H1 (cell line): ENCODE measurements around the gene ARL6IP4. TPM values are rescaled to one million over a fixed set of nuclear protein-coding genes. Genes with fewer than 3 reads are reported as not detected.
A peak's percentile ranks its signal among the peaks of the same experiment; 100 is the strongest.

Source experiments
- CTCF ChIA-PET: fragments of 300-600 bp; sonication (Branson Sonifier 250); formaldehyde crosslinking; loops from one replicate; lab custom pipeline; 2021; ENCODE audit not compliant: partially characterized antibody; lab: Charles Lee
- POLR2A ChIA-PET: fragments of 300-600 bp; sonication (Branson Sonifier 250); formaldehyde crosslinking; loops from one replicate; lab custom pipeline; 2021; ENCODE audit warnings: inconsistent platforms; ENCODE audit not compliant: partially characterized antibody; lab: Charles Lee
- DNase-seq, 2 experiments: peaks; one replicate each; pipeline versions ENCODE4 v3.0.0 to v3.0.0-alpha.2; 2010 to 2022; ENCODE audit warnings: low spot score in 2 of 2, low read depth in 1 of 2, mixed read lengths in 1 of 2
- FAIRE-seq: peaks from 2 replicates; lab custom pipeline; 2011; peaks lifted over from hg19 to GRCh38; lab: Jason Lieb, UNC
- H2AFZ ChIP-seq: 2 replicates; pipeline ENCODE4 v1.8.1; 2012; ENCODE audit warnings: low read length, inconsistent platforms
- H2AK5ac ChIP-seq: 2 replicates; pipeline ENCODE4 v1.6.1; 2013; ENCODE audit warnings: low read depth, low read length
- H2BK120ac ChIP-seq: replicated peaks from 2 replicates; pipeline ENCODE3; 2013; ENCODE audit warnings: low read depth, low read length, inconsistent platforms
- H2BK12ac ChIP-seq: 2 replicates; pipeline ENCODE4 v1.6.1; 2013; ENCODE audit warnings: low read depth, low read length
- H2BK15ac ChIP-seq: 2 replicates; pipeline ENCODE4 v1.6.1; 2013; ENCODE audit warnings: low read length
- H2BK20ac ChIP-seq: 2 replicates; pipeline ENCODE4 v1.6.1; 2013; ENCODE audit warnings: low read length
- H2BK5ac ChIP-seq: 2 replicates; pipeline ENCODE4 v1.6.1; 2013; ENCODE audit warnings: low read depth, low read length
- H3K14ac ChIP-seq: 2 replicates; pipeline ENCODE4 v1.6.1; 2013; ENCODE audit warnings: inconsistent platforms; ENCODE audit not compliant: insufficient read length
- H3K18ac ChIP-seq: 2 replicates; pipeline ENCODE4 v1.6.1; 2013; ENCODE audit warnings: low read length; ENCODE audit errors: extremely low read depth
- H3K23ac ChIP-seq: 2 replicates; pipeline ENCODE4 v1.6.1; 2013; ENCODE audit warnings: inconsistent platforms; ENCODE audit not compliant: insufficient read length
- H3K23me2 ChIP-seq: 2 replicates; pipeline ENCODE4 v1.6.1; 2013; ENCODE audit warnings: low read depth, low read length
- H3K27ac ChIP-seq: 2 replicates; pipeline ENCODE4 v1.6.1; 2011; ENCODE audit warnings: low read depth, low read length, inconsistent platforms
- H3K27me3 ChIP-seq, 4 experiments: replicated peaks in 1 of 4; 1 replicate in 1 of 4; 2 replicates in 3 of 4; pipeline versions ENCODE4 v1.6.1 to v1.8.1; 2011 to 2013; ENCODE audit warnings: low read length in 3 of 4, mild to moderate bottlenecking in 3 of 4, inconsistent platforms in 2 of 4, mixed read lengths in 2 of 4, moderate library complexity in 1 of 4; ENCODE audit not compliant: control insufficient read depth in 3 of 4, insufficient read depth in 3 of 4; ENCODE audit errors: extremely low read depth in 1 of 4
- H3K36me3 ChIP-seq, 4 experiments: 2 replicates each; pipeline versions ENCODE4 v1.6.1 to v1.8.1; 2011 to 2013; ENCODE audit warnings: mild to moderate bottlenecking in 4 of 4, low read length in 3 of 4, moderate library complexity in 2 of 4, control low read depth in 1 of 4, inconsistent platforms in 1 of 4; ENCODE audit not compliant: insufficient read depth in 4 of 4, control insufficient read depth in 2 of 4
- H3K4ac ChIP-seq: replicated peaks from 2 replicates; pipeline ENCODE3; 2013; ENCODE audit warnings: low read length, low read depth, mixed read lengths, inconsistent platforms; ENCODE audit not compliant: insufficient read length
- H3K4me1 ChIP-seq, 4 experiments: replicated peaks in 1 of 4; 1 replicate in 1 of 4; 2 replicates in 3 of 4; pipeline versions ENCODE4 v1.6.1 to v1.8.1; 2011 to 2013; ENCODE audit warnings: low read length in 3 of 4, inconsistent platforms in 2 of 4, mixed read lengths in 1 of 4; ENCODE audit not compliant: insufficient read depth in 4 of 4, control insufficient read depth in 3 of 4
- H3K4me2 ChIP-seq, 2 experiments: 2 replicates each; pipeline versions ENCODE4 v1.6.1 to v1.8.1; 2011 to 2013; ENCODE audit warnings: low read depth in 2 of 2, low read length in 2 of 2, control low read depth in 1 of 2, inconsistent platforms in 1 of 2, mild to moderate bottlenecking in 1 of 2; ENCODE audit not compliant: insufficient read depth in 1 of 2
- H3K4me3 ChIP-seq, 4 experiments: fragments of 200-600, 300-600 bp in 1 of 4; sonication (generic), shearing (Covaris generic), sonication (Bioruptor Twin) in 1 of 4; 2 replicates each; pipeline versions ENCODE4 v1.5.1 to v1.8.1; 2011 to 2016; ENCODE audit warnings: low read length in 4 of 4, low read depth in 3 of 4, control low read depth in 2 of 4, inconsistent platforms in 2 of 4, mild to moderate bottlenecking in 2 of 4, mixed read lengths in 1 of 4, moderate library complexity in 1 of 4; ENCODE audit not compliant: insufficient read depth in 2 of 4; ENCODE audit errors: extremely low read depth in 1 of 4
- H3K56ac ChIP-seq: replicated peaks from 2 replicates; pipeline ENCODE3; 2013; ENCODE audit warnings: low read depth, mild to moderate bottlenecking, mixed read lengths, low read length, inconsistent platforms; ENCODE audit not compliant: insufficient read length
- H3K79me1 ChIP-seq: 2 replicates; pipeline ENCODE4 v1.6.1; 2013; ENCODE audit warnings: low read depth, low read length, control low read depth
- H3K79me2 ChIP-seq, 2 experiments: 2 replicates each; pipeline versions ENCODE4 v1.6.1 to v1.8.1; 2012 to 2013; ENCODE audit warnings: low read length in 2 of 2, mild to moderate bottlenecking in 2 of 2, inconsistent platforms in 1 of 2; ENCODE audit not compliant: insufficient read depth in 2 of 2, control insufficient read depth in 1 of 2
- H3K9ac ChIP-seq, 4 experiments: replicated peaks in 1 of 4; 1 replicate in 1 of 4; 2 replicates in 3 of 4; pipeline versions ENCODE4 v1.6.1 to v1.8.1; 2011 to 2013; ENCODE audit warnings: low read depth in 3 of 4, low read length in 3 of 4, control low read depth in 2 of 4, mild to moderate bottlenecking in 2 of 4, moderate library complexity in 2 of 4, inconsistent platforms in 1 of 4; ENCODE audit errors: extremely low read depth in 1 of 4
- H3K9me3 ChIP-seq, 2 experiments: 2 replicates each; pipeline versions ENCODE4 v1.6.1 to v1.8.1; 2012 to 2013; ENCODE audit warnings: mild to moderate bottlenecking in 2 of 2, moderate library complexity in 2 of 2, control low read depth in 1 of 2, inconsistent platforms in 1 of 2, low read depth in 1 of 2, low read length in 1 of 2, mixed read lengths in 1 of 2; ENCODE audit not compliant: insufficient read depth in 2 of 2
- H4K20me1 ChIP-seq, 2 experiments: replicated peaks in 1 of 2; 2 replicates each; pipeline versions ENCODE3 to v1.8.1; 2011 to 2013; ENCODE audit warnings: inconsistent platforms in 2 of 2, low read length in 2 of 2, mild to moderate bottlenecking in 1 of 2; ENCODE audit not compliant: insufficient read depth in 2 of 2, control insufficient read depth in 1 of 2
- H4K5ac ChIP-seq: 2 replicates; pipeline ENCODE4 v1.6.1; 2013; ENCODE audit warnings: low read length, low read depth, mixed read lengths, inconsistent platforms; ENCODE audit not compliant: insufficient read length
- H4K8ac ChIP-seq: 2 replicates; pipeline ENCODE4 v1.8.0; 2013; ENCODE audit warnings: mild to moderate bottlenecking, moderate library complexity, low read length, inconsistent platforms; ENCODE audit not compliant: insufficient read depth; ENCODE audit errors: extremely low read depth
- H4K91ac ChIP-seq: replicated peaks from 2 replicates; pipeline ENCODE3; 2013; ENCODE audit warnings: low read length, mixed read lengths, inconsistent platforms; ENCODE audit not compliant: insufficient read length
- BACH1 ChIP-seq: IDR thresholded peaks from 2 replicates; pipeline ENCODE4 v1.6.1; 2012; ENCODE audit warnings: low read length, improper control_type of control experiment
- RAD21 ChIP-seq, 2 experiments: IDR thresholded peaks in 1 of 2; conservative IDR thresholded peaks in 1 of 2; 2 replicates each; pipeline ENCODE4 v1.6.1; 2011; ENCODE audit warnings: low read depth in 2 of 2, low read length in 2 of 2, improper control_type of control experiment in 1 of 2, inconsistent platforms in 1 of 2, mild to moderate bottlenecking in 1 of 2, moderate library complexity in 1 of 2
- WGBS, 2 experiments: shearing (Covaris generic) in 1 of 2; methylation state at CpG; one replicate each; pipeline versions ENCODE4 v1.1.6 to v1.1.7; 2013 to 2015; ENCODE audit warnings: low lambda C conversion rate in 2 of 2, mixed read lengths in 2 of 2, inconsistent platforms in 1 of 2, low coverage in 1 of 2, missing lambda C conversion rate in 1 of 2; ENCODE audit not compliant: insufficient replicate concordance in 2 of 2, insufficient coverage in 1 of 2, insufficient read length in 1 of 2; ENCODE audit errors: extremely low coverage in 1 of 2, missing lambda C conversion rate in 1 of 2; 5-methylcytosine and 5-hydroxymethylcytosine counted together
- polyA plus RNA-seq, 7 experiments: library from polyadenylated mRNA; depleted of rRNA in 3 of 7; stranded (reverse) in 5 of 7; unstranded in 2 of 7; fragments of >200 nt in 5 of 7; fragments of 200-250 nt in 2 of 7; gene quantifications; 1 replicate in 5 of 7; 2 replicates in 1 of 7; 4 replicates in 1 of 7; pipeline versions ENCODE4 v1.2.1 to v1.2.3, GENCODE V29; 2011 to 2013; ENCODE audit warnings: missing spikeins in 2 of 7, mixed read lengths in 2 of 7
- total RNA-seq: library from RNA; stranded (reverse); fragmentation: NEBNext Ultra II Directional; extraction: Animal tissue kit (Norgen Biotek cat#: 25700); gene quantifications from 2 replicates; pipeline ENCODE4 v1.2.1, GENCODE V29; 2021

ARL6IP4 gene
- total and polyA plus RNA-seq, 2 of the 8 experiments (the other 6 are each of a cell fraction or from before 2014, with no cell fraction given), result 76.4 to 109 TPM

GRCh38 chr12:122999986-123000420 is 19.5 kb downstream of the ARL6IP4 start:
- no peak overlapping the region for H3K23ac ChIP-seq
- no peak for FAIRE-seq
- H2BK120ac ChIP-seq, result no peak overlapping the region
- DNase-seq, result no peak
- TF ChIP-seq RAD21 (IDR thresholded peaks at IDR 0.05 in 1 of 2, conservative IDR thresholded peaks at IDR 0.05 in 1 of 2; ENCODE audit: low read depth in 2 of 2, low read length in 2 of 2) (no peak), BACH1 (no peak)
- H2BK5ac ChIP-seq, result no peak overlapping the region
- H2BK12ac ChIP-seq, result no peak overlapping the region
- H3K56ac ChIP-seq, result no peak overlapping the region
- no peak overlapping the region for H3K27ac ChIP-seq
- peak overlapping the region; percentile 51; the same call in 1 of the 2 replicates for H4K8ac ChIP-seq
- H3K23me2 ChIP-seq, result no peaks in the 10 kb centered on the region
- no peak overlapping the region for H3K4me2 ChIP-seq
- CTCF ChIA-PET, result interaction anchor here (0.6 to 3.5 kb wide), 12 partner anchors 10 to 350 kb away, joined by 3 to 13 read pairs (median 3); no protein-coding TSS in a partner anchor
- no peak overlapping the region for H2AFZ ChIP-seq
- no peaks in the 10 kb centered on the region for H3K36me3 ChIP-seq
- no peak overlapping the region for H2BK15ac ChIP-seq
- H3K79me1 ChIP-seq, result no peaks in the 10 kb centered on the region
- no peak overlapping the region for H3K14ac ChIP-seq
- POLR2A ChIA-PET, result interaction anchor here (1.6 kb wide), 1 partner anchor 233 kb away, joined by 3 read pairs; the partner anchor contains the start of genes MPHOSPH9 and MTRFR
- H3K9me3 ChIP-seq, result no peaks in the 10 kb centered on the region
- no peaks in the 10 kb centered on the region for H4K20me1 ChIP-seq
- H3K4me3 ChIP-seq, result no peak overlapping the region
- no peak overlapping the region for H3K9ac ChIP-seq
- 85% methylated on average over 18 of the region's 20 CpGs; no CpG with 5 or more reads in 1 of the 2 experiments for WGBS, 2 experiments
- no peak overlapping the region for H2BK20ac ChIP-seq
- no peak overlapping the region for H3K4ac ChIP-seq
- H3K79me2 ChIP-seq, result no peaks in the 10 kb centered on the region
- H4K91ac ChIP-seq, result no peak overlapping the region
- H3K4me1 ChIP-seq, result no peaks in the 10 kb centered on the region
- no peak overlapping the region for H3K18ac ChIP-seq
- H2AK5ac ChIP-seq, result no peak overlapping the region
- H3K27me3 ChIP-seq, result no peaks in the 10 kb centered on the region
- H4K5ac ChIP-seq, result no peak overlapping the region
